ENCODE data around the gene CHST15.
"Not testable (repeated sequence)": the region's sequence is repeated elsewhere in the genome, so short reads cannot be mapped to it uniquely, and the experiment has no call there.

Gene CHST15

DNA sequence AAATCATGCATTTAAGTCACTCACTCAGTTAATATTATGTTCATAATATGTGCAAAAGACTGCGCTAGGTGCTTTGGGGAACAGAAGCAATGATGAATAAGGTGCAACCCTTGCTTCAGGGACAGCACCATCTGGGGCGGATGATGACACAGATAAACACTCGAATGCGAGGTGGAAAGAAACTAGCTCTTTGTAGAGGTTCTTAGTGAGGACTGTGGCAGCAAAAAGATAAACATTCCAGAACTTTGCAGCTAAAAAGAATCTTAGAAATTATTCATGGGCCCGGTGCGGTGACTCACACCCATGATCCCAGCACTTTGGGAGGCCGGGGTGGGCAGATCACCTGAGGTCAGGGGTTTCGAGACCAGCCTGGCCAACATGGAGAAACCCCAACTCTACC, 29.8 kb upstream of the CHST15 start:
- DNase-seq = no peak

DNA sequence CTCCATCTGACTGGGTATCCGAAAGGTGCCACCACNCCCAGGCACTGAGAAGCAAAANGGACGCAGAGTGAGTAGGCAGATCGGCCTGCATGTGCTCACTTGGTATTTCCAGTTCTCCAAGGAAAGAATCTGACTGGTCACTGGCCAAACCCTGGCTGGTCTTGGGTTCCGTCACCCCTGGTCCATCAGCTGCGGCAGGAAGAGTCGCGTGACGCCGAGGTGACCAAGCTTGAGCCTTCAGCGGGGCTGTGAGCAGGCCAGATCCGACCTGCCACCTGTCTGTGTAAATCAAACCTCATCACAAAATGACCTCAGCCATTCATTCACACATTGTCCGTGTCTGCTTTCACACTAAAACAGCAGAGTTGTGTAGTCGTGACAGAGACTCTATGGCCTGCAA, 28.8 kb upstream of the CHST15 start:
- DNase-seq = no peak

DNA sequence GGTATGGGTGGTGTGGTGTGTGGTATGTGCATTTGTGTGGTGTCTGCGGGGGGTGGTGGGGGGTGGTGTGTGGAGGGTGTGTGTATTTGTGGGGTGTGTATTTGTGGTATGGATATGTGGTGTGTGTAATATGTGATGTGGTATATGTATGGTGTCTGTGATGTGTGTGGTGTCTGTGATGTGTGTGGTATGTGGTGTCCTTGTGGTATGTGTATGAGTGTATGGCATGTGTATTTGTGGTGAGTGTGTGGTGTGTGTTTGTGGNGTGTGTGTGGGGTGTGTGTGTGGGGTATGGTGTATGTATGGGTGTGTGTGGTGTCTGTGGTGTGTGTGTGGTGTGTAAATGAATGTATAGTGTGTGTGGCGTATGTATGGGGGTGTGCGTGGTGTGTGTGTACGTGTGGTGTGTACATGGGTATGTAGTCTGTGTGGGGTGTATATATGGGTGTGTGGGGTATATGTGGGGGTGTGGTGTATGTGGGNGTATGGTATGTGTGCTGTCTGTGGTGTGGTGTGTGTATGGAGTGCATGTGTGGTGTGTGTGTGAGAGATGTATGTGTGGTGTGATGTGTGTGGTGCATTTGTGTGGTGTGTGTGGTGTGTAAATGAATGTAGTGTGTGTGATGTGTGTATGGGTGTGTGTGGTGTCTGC, 27.1 kb upstream of the CHST15 start:
- no peak for DNase-seq

DNA sequence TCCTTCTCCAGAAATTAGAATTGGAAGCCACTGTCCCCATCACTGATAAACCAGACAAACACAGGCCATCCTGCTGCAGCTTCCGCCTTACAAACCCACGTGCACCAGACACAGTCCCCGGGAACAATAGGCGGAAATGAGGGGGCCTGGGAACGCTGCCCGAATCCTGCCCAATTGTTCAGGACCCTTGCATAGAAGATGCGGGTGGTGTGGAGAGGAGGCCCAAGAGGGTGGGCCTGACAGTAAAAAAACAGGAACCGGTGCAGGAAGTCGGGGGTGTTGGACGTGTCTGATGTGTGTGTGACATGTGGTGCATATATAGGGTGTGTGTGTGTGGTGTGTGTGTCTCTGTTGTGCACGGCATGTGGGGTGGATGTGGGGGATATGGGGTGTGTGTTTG, 26.5 kb upstream of the CHST15 start:
- no peak for DNase-seq

DNA sequence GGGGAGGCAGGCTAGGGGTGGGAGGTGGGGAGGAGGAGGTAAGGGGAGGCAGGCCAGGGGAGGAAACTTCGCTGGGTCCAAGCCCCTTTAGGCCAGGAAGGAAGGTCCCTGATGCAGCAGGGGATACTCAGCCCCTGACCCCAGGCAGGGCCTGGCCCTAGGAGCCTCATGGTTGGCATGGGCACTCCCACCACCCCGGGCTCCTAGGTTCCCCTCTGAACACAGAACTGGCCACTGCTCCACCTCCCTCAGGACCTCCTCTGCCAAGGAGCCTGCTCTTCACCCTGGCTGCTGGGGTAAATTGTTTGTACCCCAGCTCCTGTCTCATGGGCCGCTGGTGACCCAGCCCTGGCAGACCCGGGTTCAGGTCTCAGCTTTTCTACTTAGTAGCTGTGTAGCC, 25.8 kb upstream of the CHST15 start:
- DNase-seq = no peak

DNA sequence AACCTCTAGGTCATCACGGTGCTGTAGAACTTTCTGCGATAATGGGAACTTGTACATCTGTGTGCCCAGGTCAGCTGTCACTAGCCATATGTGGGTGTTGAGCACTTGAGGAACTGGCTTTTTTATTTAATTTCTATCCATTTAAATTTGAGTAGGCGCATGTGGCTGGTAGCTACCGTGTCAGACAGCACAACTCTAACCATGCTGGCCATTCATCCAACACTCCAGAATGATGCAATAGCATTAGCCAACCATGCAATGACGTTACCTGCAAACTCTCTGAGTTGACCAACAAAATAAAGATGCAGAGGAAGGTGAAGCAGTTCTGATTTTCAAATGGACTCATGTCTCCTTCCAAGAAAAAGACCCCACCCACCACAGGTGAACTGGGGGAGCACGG, 24.4 kb upstream of the CHST15 start:
- no peak for DNase-seq

DNA sequence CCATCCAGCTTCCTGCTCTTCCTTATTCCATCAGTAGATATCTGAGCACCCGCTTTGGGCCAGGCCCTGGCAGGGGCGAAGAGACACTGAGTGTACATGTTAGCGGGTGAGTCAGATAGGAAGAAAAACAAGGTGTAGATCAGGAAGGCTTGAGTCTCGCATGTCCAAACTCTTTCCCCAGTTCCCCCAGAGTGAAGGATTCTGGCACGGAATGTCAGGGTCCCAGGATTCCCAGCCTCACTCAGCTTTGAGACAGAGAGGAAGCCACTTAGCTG, 24.1 kb upstream of the CHST15 start:
- DNase-seq = no peak

DNA sequence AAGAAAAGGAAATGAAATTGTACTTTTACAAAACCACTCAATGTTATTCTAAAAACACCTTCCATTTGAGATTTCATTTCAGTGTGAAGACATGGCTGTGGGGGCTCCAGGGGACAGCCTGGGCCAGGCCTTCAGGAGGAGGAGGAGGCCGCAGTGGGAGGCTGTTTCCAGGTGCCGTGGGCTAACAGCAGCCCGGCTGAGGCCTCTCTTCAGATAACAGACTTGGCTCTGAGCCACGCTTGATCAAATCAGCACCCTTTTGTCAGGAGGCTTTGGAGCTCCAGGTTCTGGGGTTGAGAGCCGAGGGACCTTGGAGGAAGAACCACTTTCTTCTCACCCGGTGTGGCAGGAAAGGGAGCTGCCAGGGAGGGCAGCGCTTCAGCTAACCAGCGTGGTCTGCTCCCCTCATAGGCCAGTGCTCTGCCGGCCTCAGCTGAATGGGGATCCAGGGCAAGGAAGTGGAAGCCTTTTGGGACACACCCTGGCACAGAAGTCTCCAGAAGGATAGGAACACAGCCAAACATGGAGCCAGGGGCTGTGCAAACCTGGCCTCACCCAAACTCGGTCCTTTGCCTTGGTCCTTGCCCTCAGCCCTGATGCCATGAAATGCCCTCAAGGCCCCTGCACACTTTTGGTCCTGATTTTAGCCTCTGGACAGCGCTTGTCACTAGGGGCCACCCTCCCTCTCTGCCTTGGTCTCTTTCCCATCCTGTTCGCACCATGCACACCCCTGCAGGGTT, 23.5 kb upstream of the CHST15 start:
- no peak for DNase-seq

DNA sequence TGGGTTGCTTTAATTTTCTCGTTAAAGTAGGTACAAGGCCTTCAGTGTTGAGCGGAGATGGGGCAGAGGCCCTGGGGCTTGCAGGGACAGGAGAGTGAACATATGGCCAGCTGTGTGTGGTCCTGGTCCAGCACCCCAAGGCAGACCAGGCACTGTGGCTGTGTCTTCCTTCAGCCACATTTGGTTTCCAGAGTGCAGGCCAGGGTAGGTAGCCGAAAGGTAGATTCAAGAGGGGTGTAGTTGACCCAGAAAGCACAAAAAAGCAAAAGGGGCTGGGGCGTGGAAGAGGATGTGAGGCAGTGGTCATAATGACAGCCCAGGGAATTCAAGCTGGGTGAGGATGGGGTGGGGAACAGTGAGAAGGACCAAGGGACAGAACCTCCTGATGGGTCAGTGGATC, 21.3 kb upstream of the CHST15 start:
- DNase-seq = no peak

DNA sequence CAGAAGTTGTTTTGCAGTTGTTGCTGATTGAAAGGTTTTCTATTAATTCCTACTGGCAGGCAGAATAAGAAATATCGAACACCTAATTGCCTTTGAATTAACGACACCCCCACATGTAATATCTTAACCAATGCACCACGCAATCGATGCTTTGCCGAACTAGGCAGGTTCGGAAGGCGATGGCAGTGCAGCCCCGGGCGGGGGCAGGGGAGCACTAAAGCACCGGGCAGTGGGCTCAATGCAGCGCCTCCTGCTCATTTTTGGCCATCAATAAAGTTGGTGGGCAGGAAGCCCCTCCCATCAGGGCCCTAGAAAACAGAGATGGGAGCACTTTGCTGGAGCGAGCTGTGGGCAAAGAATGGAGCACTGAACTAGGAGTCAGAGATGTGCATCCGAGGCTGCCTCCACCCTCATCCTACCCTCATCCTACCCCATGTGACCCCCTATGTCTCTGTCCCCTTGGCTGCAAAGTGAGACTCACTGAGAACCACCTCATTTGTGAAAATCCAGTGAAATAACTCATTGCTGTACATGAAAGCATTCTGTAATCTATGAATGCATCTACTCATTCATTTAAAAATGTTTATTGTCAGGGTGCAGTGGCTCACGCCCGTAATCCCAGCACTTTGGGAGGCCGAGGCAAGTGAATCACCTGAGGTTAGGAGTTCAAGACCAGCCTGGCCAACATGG, 19.6 kb upstream of the CHST15 start:
- no peak for DNase-seq

DNA sequence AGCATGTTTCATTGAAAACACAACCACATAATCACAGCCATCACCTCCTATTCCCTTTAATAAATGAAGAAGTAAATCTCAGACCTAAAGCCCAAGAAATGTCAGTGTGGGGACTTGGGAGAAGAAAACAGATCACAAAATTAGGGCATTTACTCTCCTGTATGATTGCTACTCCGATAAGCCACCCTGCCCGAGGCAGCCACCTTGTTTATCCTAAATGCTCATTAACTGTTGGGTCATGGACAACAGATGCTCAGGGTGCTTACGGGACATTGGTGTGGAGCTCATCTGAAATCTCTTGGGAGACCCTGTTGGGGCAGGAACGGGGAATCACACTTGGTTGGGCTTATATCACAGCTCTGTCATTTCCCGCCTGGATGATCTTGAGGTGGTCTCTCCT, 17.5 kb upstream of the CHST15 start:
- no peak for DNase-seq

DNA sequence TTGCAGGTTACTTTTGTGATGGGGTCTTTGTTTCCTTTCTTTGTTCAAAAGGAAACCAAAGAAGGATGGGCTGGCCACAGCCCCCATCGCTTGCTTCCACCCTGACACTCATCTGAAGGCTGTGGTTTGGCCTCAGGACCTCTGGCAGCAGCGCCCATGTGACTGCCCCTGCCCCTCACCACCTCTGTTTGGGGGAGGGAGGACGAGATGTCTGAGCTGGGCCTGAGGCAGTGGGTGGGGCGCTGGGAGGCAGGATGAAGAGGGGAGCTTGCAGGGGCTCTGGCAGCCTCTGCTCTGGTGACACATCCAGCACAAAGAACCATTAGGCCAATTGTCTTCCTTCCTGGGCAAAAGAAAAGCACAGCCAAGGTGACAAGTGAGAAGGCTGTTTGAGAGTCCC, 15.9 kb upstream of the CHST15 start:
- DNase-seq = no peak

DNA sequence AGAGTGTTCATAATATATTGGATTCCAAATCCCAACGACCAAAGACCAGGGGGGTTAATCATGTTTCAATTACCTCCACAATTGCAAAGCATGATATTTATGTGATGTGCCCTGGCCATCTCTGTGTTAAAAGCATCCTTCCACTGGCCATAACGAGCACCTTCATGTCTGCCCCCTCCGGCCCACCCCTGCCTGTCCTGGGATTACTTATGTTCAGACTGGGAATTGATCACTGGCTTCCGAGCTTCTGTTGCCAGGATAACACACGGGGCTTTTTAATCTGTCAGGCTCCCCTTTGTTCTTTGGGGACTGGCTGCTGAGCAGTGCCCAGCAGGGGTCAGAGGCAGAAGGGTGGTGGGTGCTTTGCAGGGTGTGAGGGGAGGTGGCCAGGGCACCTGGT, 13.7 kb upstream of the CHST15 start:
- DNase-seq = no peak

DNA sequence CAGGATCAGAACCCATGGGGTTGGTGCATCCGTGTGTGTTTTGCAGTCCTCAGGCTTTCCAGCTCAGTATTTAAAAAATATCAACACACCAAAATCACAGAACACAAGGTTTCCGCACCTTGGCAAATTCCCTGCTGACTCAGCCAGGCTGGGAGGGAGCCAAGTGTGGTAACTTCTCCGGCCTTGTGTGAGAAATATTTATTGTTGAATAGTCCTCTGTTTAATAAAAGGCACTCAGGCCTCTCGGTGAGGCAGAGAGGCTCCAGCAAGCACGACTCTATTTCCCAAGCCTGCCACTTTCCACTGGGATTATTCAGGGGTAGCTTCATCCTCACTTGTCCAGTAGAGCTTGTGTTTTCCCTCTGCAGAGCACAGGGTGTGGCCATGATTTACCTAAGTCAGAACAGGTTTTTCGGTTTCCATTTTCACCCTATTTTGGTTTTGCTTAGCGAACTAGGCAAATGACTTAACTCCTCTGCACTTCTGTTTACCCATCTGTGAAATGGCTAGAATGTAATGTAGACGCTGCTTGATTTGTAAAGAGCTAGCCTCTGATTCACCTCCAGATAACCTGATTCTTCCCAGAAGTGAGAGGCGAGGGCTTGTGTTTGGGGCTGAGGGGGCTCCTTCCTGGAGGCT, 13.0 kb upstream of the CHST15 start:
- DNase-seq = no peak

DNA sequence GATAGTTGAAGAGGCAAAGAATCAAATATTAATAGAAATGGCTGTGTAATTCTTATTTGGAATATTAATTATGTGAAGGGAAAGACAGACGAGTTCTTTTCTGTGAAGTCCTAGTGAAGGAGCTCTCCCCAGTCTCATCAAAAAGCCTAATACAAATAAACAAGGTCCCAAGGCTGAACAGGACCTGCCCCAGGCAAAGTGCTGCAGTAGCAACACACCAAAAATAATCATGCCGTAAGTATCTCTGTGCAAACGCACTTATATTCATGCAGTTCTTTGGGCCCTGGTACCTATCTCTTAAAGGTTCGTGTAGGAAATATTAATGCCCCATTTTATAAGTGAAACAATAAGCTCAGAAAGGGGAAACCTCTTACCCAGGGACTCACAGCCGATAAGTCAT, 12.2 kb upstream of the CHST15 start:
- DNase-seq = no peak

DNA sequence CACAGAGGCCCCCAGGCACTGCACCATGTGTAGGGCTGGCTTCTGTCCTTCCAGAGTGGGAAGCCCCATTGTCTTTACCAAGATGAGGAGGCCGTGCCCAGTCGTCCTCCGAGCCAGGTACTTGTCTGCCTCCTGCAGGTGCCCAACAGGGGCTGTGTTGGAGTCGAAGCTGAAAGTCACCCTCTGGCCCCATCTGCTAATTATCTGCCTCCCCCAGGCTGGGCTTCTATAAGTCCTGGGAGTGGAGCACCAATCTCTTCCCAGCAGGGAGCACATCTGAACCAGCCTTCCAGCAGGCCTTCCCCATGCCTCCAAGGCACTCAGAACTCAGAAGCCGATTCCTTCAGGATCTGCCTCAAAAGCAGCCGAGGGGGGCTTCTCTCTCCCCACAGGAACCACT, 11.6 kb upstream of the CHST15 start:
- DNase-seq = no peak

DNA sequence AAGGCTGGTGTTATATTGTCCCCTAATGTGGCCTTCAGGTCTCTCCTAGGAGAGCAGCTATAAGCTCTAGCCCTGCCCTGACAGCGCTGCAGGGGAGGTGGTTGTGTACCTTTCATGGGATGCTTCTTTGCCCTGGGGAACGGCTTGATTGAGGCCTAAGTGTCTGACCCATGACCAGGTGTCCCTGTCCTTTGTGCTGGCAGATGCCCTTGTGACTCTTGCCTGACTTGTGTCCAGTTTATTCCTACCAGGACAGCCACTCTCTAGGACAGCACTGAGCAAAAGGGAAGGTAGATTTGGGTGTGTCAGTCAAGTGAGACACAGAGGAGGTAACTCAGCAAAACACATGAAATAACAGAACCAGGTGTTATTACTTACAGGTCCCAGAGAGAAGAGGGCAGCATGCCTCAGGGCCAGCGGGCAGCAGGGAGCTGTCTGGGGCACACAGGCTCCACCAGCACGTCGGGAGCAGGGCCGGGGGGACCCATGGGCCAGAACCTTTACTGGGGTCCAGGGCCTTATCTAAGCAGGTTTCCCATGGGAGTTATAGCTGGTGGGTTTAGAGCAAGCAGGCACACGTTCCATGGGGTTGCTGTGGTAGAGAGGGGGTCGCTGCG, 10.7 kb upstream of the CHST15 start:
- DNase-seq = no peak

DNA sequence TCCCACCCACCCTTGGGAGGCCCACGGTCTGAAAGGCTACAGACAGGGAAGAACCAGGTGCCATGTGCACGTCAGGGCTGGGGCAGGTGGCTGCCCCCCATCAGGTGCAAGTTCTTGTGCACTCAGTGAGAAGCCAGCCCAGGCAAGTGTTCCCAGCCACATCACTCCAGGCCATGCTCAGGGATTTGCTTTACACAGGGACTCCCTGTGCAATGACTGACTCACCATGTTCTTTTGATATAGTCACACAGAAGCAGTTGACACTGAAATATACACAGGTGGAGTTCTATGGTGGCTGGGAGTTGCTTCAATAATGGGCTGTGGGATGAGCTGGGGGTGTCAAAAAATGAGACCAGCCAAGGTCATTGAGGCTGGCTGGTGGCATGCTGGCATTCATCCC, 8.0 kb upstream of the CHST15 start:
- no peak for DNase-seq

DNA sequence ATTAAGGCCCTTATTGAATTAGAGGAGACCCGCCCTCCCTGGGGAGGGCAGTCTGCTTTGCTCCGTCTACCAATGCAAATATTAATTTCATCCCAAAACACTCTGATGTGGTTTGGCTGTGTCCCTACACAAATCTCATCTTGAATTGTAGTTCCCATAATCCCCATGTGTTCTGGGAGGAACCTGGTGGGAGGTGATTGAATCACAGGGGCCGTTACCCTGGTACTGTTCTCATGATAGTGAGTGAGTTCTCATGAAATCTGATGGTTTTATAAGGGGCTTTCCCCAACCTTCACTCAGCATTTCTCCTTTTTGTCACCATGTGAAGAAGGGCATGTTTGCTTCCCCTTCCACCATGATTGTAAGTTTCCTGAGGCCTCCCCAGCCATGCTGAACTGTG, 7.3 kb upstream of the CHST15 start:
- DNase-seq = not testable (repeated sequence)

DNA sequence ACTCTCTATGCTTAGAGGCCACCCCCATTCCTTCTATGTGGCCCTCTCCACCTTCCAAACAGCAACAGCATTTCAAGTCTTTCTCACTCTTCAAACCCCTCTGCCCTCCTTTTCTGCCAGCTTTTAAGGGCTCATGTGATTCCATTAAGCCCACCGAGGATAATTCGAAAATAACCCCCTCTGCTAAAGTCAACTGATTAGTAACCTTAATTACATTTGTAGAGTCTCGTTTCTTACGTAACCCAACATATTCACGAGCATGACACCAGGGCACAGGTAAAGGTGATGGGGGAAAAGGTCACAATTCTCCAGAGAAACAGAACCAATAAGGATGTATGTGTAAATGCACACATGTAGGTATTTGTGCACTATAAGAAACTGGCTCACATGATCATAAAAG, 6.7 kb upstream of the CHST15 start:
- DNase-seq = no peak

DNA sequence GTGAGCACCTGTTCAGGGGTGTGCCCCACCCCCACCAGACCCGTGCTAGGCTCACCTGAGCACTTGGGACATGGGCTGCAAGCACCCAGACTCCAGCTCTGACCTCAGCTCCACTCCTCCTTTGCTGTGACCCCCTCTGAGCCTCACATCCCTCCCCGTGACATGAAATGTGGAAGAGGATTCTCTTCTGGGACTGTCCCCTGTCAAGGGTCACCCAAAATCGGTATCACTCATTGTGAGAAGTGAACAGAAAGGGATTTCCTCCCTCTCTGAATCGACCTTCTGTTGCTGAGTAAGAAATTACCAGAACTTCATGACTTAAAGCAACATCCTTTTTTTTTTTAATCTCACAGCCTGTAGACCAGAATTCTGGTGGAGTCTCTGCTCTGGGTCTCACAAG, 6.2 kb upstream of the CHST15 start:
- DNase-seq = no peak

DNA sequence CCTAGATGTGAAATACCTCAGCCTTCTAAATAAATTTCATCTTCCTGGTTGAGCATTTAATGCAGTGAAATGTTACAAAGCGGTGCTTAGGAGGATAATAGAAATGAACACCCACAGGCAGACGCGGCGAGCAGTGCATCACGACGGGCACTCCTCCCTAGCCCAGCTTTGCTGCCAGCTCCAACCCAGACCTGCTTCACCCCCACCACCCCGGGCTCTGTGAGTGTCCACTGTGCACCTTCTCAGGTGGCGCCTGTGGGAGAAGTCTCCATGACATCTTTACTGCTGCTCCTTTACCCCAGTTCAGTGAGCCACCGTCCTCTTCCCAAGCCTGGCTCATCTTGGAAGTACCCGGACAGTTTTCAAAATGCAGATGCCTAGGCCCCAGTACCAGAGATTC, 5.2 kb upstream of the CHST15 start:
- no peak for DNase-seq

DNA sequence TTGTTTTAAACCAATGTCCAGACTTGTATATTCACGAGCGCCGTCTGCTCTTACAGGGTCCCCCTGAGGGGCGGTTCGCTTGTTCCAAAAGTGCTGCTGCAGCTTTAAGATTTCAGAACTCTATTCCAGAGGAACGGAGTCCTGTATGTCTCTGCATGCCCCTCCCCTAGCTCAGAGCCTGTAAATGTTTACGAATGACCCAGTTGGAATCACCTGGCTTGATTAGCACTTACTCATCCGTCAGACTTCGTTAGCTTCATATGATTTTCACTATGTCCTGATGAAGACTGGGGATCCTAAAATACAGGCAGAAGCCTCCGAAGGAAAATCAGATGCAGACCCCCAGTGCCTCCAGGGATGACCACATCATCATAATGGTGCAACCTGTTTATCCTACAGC, 4.5 kb upstream of the CHST15 start:
- no peak for DNase-seq

DNA sequence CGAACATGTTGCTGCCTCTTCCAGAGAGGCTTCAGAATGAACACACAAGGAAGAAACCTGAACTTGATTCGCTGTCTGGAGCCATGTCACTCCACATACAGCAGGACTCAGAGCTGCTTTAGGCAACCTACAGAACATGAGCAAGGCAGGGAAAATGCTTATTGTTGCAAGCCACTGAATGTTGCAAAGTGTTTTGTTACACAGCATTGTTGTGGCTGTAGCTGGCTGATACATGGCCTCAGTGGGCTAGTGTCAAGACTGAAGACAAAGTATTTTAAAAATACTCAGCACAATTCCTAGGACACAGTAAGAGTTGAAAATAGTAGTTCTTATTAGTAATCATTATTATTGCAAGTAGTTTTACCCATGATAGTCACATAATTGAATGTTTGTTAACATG, 3.1 kb upstream of the CHST15 start:
- DNase-seq = no peak

Data from CD4-positive, alpha-beta T cell treated with Interleukin-10 for 1 hour (primary cell).